ENCODE data around the gene UPK3BL2.
"Not testable (repeated sequence)": the region's sequence is repeated elsewhere in the genome, so short reads cannot be mapped to it uniquely, and the experiment has no call there.

- TF ChIP-seq, protein P1, sequence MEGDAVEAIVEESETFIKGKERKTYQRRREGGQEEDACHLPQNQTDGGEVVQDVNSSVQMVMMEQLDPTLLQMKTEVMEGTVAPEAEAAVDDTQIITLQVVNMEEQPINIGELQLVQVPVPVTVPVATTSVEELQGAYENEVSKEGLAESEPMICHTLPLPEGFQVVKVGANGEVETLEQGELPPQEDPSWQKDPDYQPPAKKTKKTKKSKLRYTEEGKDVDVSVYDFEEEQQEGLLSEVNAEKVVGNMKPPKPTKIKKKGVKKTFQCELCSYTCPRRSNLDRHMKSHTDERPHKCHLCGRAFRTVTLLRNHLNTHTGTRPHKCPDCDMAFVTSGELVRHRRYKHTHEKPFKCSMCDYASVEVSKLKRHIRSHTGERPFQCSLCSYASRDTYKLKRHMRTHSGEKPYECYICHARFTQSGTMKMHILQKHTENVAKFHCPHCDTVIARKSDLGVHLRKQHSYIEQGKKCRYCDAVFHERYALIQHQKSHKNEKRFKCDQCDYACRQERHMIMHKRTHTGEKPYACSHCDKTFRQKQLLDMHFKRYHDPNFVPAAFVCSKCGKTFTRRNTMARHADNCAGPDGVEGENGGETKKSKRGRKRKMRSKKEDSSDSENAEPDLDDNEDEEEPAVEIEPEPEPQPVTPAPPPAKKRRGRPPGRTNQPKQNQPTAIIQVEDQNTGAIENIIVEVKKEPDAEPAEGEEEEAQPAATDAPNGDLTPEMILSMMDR (IDR thresholded peaks at IDR 0.05): not testable (repeated sequence)
- TF ChIP-seq EP300 (IDR thresholded peaks at IDR 0.05): not testable (repeated sequence)
These were observed 38.2 kb upstream of the UPK3BL2 start for GRCh38 chr7:102581722-102582121.
